ENCODE results near the gene NCAN.
"Not testable (repeated sequence)": the region's sequence is repeated elsewhere in the genome, so short reads cannot be mapped to it uniquely, and the experiment has no call there.

NCAN gene

DNA sequence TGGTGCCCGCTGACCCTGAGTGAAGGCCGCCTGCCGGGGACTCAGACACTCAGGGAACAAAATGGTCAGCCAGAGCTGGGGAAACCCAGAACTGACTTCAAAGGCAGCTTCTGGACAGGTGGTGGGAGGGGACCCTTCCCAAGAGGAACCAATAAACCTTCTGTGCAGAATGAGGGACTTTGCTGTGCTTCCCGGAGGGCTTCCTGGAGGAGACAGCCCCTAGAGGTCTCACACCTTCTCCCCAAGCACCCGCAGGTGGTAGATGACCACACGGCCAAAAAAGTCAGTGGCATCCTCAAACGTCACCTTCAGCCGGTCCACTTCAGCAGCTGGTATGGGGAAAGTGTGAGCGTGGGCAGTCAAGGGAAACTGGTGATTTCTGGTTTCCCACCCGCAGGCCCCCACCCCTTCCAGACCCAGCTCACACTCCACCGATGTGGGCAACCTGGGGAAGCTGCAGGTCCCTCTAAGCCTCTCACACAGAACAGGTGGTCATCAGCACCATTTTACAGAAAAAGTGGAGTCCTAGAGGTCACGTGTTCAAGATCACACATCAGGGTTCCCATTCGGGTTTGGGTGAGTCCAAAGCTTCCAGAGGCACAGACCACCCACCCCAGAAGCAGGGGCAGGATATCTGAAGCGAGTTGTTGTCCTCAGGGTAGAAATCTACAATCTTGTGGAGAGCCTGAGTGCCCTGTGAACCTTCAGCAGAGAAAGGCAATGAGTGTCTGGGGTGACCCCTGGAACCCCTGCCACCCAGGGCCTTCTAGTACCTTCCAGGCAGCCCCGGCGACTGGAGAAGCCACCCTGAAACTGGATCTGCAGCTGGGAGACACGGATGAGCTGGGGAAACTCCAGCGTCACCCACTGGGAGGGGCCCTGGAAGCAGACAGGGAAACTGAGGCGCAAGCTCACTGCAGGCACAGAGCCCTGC is 9.8 kb upstream of the NCAN start:
- no peak for DNase-seq

DNA sequence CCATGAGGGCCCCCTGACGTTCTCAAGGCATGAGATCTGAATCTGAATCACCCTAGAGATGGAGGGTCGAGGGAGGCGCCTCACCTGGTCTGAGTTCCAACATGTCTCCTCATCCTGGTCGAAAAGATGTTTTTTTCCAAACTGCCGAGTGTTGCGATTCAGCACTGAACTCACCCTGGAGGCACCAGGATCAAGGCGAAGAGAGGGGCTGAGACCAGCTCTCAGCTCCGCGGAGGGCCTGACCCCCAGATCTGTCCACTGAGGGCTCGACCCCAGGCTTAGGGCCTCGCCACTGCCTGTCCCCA is 9.1 kb upstream of the NCAN start:
- DNase-seq: no peak

DNA sequence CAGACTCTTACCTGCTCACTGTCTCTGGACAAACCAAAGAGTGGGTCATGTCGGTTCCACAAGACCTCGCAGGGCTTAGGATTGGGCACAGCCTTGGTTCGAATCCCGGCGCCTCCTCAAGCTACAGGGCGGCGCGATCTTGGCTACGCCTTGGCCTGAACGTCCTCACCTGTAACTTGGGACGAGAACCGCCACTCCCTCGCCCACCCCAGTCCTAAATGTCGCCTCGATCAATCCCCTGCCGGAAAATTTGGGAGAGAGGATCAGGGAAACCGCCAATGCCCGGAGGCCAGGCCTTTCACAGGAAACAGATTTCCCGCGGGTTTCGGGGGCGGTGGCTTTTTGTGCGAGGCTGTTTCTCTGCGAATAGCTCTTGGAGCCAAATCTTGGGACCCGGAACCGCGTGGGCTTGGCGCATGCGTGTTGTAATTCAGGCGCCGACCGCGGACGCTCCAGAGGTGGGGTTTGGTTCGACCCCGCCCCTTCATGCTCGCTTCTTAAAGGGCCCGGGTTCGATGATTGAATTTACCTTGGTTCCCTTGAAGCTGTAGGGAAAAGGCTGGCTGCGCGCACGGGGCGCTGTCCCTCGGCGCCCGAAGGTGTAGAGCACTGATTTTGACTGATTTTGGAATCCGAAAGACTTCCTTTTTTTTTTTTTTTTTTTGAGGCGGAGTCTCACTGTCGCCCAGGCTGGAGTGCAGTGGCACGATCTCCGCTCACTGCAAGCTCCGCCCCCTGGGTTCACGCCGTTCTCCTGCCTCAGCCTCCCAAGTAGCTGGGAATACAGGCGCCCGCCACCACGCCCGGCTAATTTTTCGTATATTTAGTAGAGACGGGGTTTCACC is 8.5 kb upstream of the NCAN start, which contains the start of gene NR2C2AP:
TSS of gene NR2C2AP (minus strand) at position 403 of the 845 bp plus-strand sequence. CDS start at position 49, 354 bp downstream.
- peak; percentile 96 for DNase-seq

- DNase-seq: no peak
Measured at GRCh38 chr19:19204181-19204580, 7.6 kb upstream of the NCAN start.

GRCh38 chr19:19205416-19206410 is 6.0 kb upstream of the NCAN start:
- no peak for DNase-seq

GRCh38 chr19:19206938-19207337 is 4.8 kb upstream of the NCAN start:
- DNase-seq: no peak

GRCh38 chr19:19207637-19208572 is 3.9 kb upstream of the NCAN start:
- no peak for DNase-seq

GRCh38 chr19:19209372-19209771 is 2.4 kb upstream of the NCAN start:
- DNase-seq: no peak

GRCh38 chr19:19212916-19213315 is 1.2 kb downstream of the NCAN start:
- DNase-seq: no peak

DNA sequence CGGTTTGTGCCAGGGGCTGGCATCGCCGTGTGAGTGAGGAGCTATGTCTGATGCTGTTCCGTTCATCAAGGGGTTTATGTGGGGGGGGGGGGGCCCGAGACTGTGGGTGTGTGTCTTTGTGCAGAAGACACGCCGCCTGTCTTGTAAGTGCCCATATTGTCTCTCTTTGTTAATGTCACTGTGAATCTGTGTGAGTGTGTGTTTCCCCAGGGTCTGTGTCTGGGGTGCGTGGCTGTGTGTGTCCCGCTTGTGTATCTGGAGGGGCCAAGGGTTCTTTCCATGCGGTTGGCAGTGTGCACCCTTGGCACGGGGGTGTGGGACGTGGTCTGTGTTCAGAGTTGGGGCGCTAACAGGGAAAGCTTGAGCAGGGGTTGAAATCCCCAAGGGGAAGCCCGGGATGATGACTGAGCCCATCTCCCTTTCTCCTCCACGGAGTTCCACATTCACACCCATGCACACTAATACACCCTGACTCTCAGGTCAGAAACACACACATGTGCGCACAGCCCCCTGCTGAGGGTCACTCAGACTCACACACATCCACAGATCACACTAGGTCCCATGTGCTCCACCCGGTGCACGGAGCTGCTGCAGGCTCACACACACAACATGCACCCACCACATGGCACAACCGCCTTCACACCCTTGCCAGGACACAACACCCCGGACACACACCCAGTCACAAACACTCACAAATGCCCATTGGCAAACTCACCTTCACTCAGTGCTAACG is 1.8 kb downstream of the NCAN start:
- DNase-seq: no peak

DNA sequence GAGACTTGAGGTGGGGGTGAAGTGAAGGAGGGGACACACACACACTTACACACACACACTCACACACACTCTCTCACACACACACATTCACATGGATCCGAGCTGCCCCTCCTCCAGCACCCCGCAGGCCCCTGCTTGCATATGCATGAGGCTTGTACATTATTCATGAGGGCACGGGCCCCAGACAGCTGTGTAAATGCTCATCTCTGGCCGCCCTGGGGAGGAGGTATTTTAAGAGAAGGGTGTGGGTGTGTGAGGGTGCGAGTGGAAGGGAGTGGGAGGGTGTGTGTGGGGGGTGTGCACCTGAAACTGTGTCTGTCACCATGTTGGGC is 2.4 kb downstream of the NCAN start:
- no peak for DNase-seq

- DNase-seq: no peak
Measured at GRCh38 chr19:19214892-19215291, 3.1 kb downstream of the NCAN start.

DNA sequence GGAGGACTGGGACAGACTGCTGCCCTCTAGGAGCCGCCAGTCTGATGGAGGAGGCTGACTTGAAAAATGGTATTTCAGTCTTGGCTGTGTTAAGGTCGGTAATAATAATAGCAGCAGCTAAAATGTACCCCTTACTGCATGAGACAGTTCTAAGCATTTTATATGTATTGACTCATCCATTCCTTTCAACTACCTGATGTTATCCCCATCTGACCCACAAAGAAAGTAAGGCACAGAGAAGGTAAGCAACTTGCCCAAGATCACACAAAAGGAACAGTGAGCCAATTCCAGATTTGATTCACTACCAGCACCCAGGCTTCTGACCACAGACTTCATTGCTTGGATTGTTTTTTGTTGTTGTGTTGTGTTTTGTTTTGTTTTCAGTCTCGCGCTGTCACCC is 4.0 kb downstream of the NCAN start:
- DNase-seq: no peak

GRCh38 chr19:19217099-19217498 is 5.3 kb downstream of the NCAN start:
- DNase-seq: no peak

DNA sequence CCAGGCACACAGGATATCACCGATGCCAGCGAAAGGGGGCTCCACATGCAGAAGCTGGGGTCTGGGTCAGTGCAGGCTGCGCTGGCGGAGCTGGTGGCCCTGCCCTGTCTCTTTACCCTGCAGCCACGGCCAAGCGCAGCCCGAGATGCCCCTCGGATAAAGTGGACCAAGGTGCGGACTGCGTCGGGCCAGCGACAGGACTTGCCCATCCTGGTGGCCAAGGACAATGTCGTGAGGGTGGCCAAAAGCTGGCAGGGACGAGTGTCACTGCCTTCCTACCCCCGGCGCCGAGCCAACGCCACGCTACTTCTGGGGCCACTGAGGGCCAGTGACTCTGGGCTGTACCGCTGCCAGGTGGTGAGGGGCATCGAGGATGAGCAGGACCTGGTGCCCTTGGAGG is 7.2 kb downstream of the NCAN start:
- DNase-seq: no peak

GRCh38 chr19:19221000-19221399 is 9.2 kb downstream of the NCAN start:
- not testable (repeated sequence) for DNase-seq

GRCh38 chr19:19223060-19223459 is 11.3 kb downstream of the NCAN start:
- DNase-seq: peak; percentile 13

DNA sequence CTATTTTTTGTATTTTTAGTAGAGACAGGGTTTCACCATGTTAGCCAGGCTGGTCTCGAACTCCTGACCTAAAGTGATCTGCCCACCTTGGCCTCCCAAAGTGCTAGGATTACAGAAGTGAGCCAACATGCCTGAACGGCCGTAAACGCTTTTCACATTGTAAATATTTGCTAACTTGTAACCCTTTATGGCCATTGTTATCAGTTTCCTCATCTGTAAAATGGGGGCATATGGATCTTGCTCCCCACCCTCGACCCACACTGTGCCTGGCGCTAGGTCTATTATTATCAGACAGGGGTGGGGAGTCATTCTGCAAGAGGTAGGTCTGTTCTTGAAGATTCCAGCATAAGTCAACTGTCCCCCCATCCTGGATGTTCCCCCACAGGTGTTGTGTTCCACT is 11.9 kb downstream of the NCAN start:
- peak; percentile 6 for DNase-seq

DNA sequence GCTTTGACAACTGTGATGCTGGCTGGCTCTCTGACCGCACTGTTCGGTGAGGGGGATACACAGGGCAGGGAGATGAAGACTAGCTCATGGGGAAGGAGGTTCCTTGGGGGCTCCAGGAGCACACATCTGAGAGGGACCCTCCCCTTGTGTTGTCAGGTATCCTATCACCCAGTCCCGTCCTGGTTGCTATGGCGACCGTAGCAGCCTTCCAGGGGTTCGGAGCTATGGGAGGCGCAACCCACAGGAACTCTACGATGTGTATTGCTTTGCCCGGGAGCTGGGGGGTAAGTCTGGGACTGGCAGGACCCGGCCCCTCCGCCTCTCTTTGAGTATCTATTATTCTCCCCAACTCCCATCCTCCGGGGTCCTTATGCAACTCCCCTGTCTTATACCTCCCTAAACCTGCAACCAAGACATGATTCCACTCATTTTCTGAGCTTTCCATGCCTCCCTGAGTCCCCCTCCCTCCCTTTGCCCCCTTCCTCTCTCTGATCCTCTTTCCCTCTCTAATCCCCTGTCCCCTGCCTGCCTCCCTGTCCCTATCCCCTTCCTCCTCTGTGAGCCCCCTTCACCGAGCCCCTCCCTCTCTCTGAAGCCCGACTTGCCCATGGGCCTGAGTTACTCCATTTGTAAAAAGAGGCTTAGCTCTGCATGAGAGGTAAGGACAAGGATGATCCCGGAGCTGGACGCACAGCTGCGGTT is 12.5 kb downstream of the NCAN start:
- peak; percentile 24 for DNase-seq

GRCh38 chr19:19224852-19225494 is 13.2 kb downstream of the NCAN start:
- DNase-seq: peak; percentile 98
